Tibial nerve (tissue), 4 donors: Measurements from ENCODE around the gene PC. TPM values are rescaled to one million over a fixed set of nuclear protein-coding genes. Genes with fewer than 3 reads are reported as not detected.

ENCODE experiments used
- DNase-seq, 2 donors: peaks; one replicate each; pipeline ENCODE4 v3.0.0-alpha.2; 2019; ENCODE audit warnings: low spot score in 2 of 2
- H3K27ac ChIP-seq, 4 donors: fragments of 200-600 bp; sonication (generic) in 3 of 4; one replicate each; pipeline ENCODE4 v1.5.1; 2017 to 2019; ENCODE audit warnings: mild to moderate bottlenecking in 1 of 4
- H3K27me3 ChIP-seq, 2 donors: fragments of 200-600 bp; sonication (generic) in 1 of 2; one replicate each; pipeline versions ENCODE4 v1.5.1 to v1.6.0; 2017 to 2019
- H3K36me3 ChIP-seq, 3 donors: fragments of 200-600 bp; sonication (generic); one replicate each; pipeline ENCODE4 v1.5.1; 2018 to 2019
- H3K4me1 ChIP-seq, 4 donors: fragments of 200-600 bp; sonication (generic) in 3 of 4; one replicate each; pipeline ENCODE4 v1.5.1; 2017 to 2019
- H3K4me3 ChIP-seq, 4 donors: fragments of 200-600 bp; sonication (generic) in 3 of 4; one replicate each; pipeline ENCODE4 v1.5.1; 2017 to 2019; ENCODE audit warnings: mild to moderate bottlenecking in 1 of 4, moderate library complexity in 1 of 4
- H3K9me3 ChIP-seq, 4 donors: fragments of 200-600 bp; sonication (generic) in 3 of 4; one replicate each; pipeline ENCODE4 v1.5.1; 2017 to 2019
- CTCF ChIP-seq, 5 experiments: fragments of 200-600 bp in 3 of 5; fragments of 450-650 bp in 2 of 5; sonication (generic) in 3 of 5; IDR thresholded peaks; one replicate each; pipeline ENCODE4 v1.5.1; 2016 to 2019; ENCODE audit warnings: antibody characterized with exemption in 5 of 5, mild to moderate bottlenecking in 3 of 5, moderate library complexity in 2 of 5
- EP300 ChIP-seq, 2 donors: sonication (generic); formaldehyde crosslinking; IDR thresholded peaks; one replicate each; pipeline ENCODE4 v1.6.1; 2017; ENCODE audit warnings: antibody characterized with exemption in 2 of 2, mild to moderate bottlenecking in 1 of 2
- POLR2A ChIP-seq, 2 donors: fragments of 450-650 bp; IDR thresholded peaks; one replicate each; pipeline ENCODE4 v1.6.1; 2017; ENCODE audit warnings: antibody characterized with exemption in 2 of 2, mild to moderate bottlenecking in 2 of 2, moderate library complexity in 2 of 2
- WGBS, 2 donors: methylation state at CpG; one replicate each; pipeline ENCODE4 v1.1.5; 2018; 5-methylcytosine and 5-hydroxymethylcytosine counted together
- total RNA-seq, 4 donors: library from RNA; depleted of rRNA; stranded (reverse); fragments of >200 nt; gene quantifications; one replicate each; pipeline ENCODE4 v1.1.0, GENCODE V29; 2016

The PC gene
- total RNA-seq, 4 donors from 2014 or later, result 82.5 to 135 (median 90.2) TPM

- Histone ChIP-seq H3K36me3 (peaks cover 0 to 91% (median 0%) of the 10 kb centered on the region in 3 donors), H3K27me3 (no peaks in the 10 kb centered on the region), H3K9me3 (no peaks in the 10 kb centered on the region), H3K4me3 (no peak overlapping the region), H3K27ac (no peak overlapping the region), H3K4me1 (peaks cover 0 to 13% (median 0%) of the 10 kb centered on the region in 4 donors)
- TF ChIP-seq EP300 (IDR thresholded peaks at IDR 0.05) (no peak), CTCF (IDR thresholded peaks at IDR 0.05) (no peak), POLR2A (IDR thresholded peaks at IDR 0.05) (no peak)
- WGBS, 2 donors, result 90% methylated on average over 18 to 23 of the region's 23 CpGs
- DNase-seq, result no peak
These were observed 92.2 kb downstream of the PC start for GRCh38 chr11:66866007-66866406.

GRCh38 chr11:66864924-66865697, 93.1 kb downstream of the PC start:
- TF ChIP-seq EP300 (IDR thresholded peaks at IDR 0.05), result no peak
- no peak for TF ChIP-seq POLR2A (IDR thresholded peaks at IDR 0.05)
- TF ChIP-seq CTCF (IDR thresholded peaks at IDR 0.05), result no peak
- no peaks in the 10 kb centered on the region for H3K27me3 ChIP-seq
- DNase-seq, result no peak
- no peak overlapping the region for H3K27ac ChIP-seq
- WGBS, 2 donors, result 83 to 84% methylated on average over 23 of the region's 23 CpGs
- H3K4me1 ChIP-seq, result peaks cover 0 to 13% (median 0%) of the 10 kb centered on the region in 4 donors
- peaks cover 0 to 91% (median 0%) of the 10 kb centered on the region in 3 donors for H3K36me3 ChIP-seq
- H3K9me3 ChIP-seq, result no peaks in the 10 kb centered on the region
- H3K4me3 ChIP-seq, result no peak overlapping the region

GRCh38 chr11:66864172-66864901, 93.8 kb downstream of the PC start:
- no peak overlapping the region for H3K4me3 ChIP-seq
- H3K9me3 ChIP-seq, result no peaks in the 10 kb centered on the region
- DNase-seq, result no peak
- H3K27ac ChIP-seq, result no peak overlapping the region
- TF ChIP-seq POLR2A (IDR thresholded peaks at IDR 0.05) (no peak), EP300 (IDR thresholded peaks at IDR 0.05) (no peak), CTCF (IDR thresholded peaks at IDR 0.05) (no peak)
- peaks cover 0 to 14% (median 0%) of the 10 kb centered on the region in 4 donors for H3K4me1 ChIP-seq
- H3K36me3 ChIP-seq, result peaks cover 0 to 91% (median 0%) of the 10 kb centered on the region in 3 donors
- H3K27me3 ChIP-seq, result no peaks in the 10 kb centered on the region
- 71 to 79% methylated on average over 31 to 35 of the region's 35 CpGs for WGBS, 2 donors

GRCh38 chr11:66863428-66864125, 94.6 kb downstream of the PC start:
- no peaks in the 10 kb centered on the region for H3K27me3 ChIP-seq
- no peak for DNase-seq
- no peak overlapping the region for H3K4me3 ChIP-seq
- TF ChIP-seq EP300 (IDR thresholded peaks at IDR 0.05), result no peak
- no peak for TF ChIP-seq POLR2A (IDR thresholded peaks at IDR 0.05)
- H3K4me1 ChIP-seq, result peaks cover 0 to 16% (median 0%) of the 10 kb centered on the region in 4 donors
- no peak overlapping the region for H3K27ac ChIP-seq
- H3K9me3 ChIP-seq, result no peaks in the 10 kb centered on the region
- 87 to 90% methylated on average over 28 to 31 of the region's 31 CpGs for WGBS, 2 donors
- H3K36me3 ChIP-seq, result peaks cover 0 to 91% (median 0%) of the 10 kb centered on the region in 3 donors

- WGBS, 2 donors, result 80% methylated on average over 11 of the region's 11 CpGs; no CpG with 5 or more reads in 1 of the 2 donors
- Histone ChIP-seq H3K27me3 (no peaks in the 10 kb centered on the region), H3K27ac (no peak overlapping the region), H3K4me1 (peaks cover 0 to 17% (median 0%) of the 10 kb centered on the region in 4 donors), H3K9me3 (no peaks in the 10 kb centered on the region), H3K4me3 (no peak overlapping the region), H3K36me3 (peaks cover 0 to 96% (median 0%) of the 10 kb centered on the region in 3 donors)
- DNase-seq, result no peak
- TF ChIP-seq CTCF (IDR thresholded peaks at IDR 0.05), result no peak
- TF ChIP-seq EP300 (IDR thresholded peaks at IDR 0.05), result no peak
These were observed 95.6 kb downstream of the PC start for GRCh38 chr11:66862559-66863037.
